GM21528 (cell line): Measurements from ENCODE around the gene TNFRSF11A.

Experiments
- ATAC-seq: cut with Tn5 transposase; IDR thresholded peaks from one replicate; pipeline ENCODE4 v1.9.1; 2021; ENCODE audit warnings: mild to moderate bottlenecking, moderate library complexity; ENCODE audit not compliant: unreplicated experiment, low FRiP score

The TNFRSF11A gene

GRCh38 chr18:62341473-62341872 is 16.4 kb downstream of the TNFRSF11A start:
- no peak for ATAC-seq

- ATAC-seq: no peak
Measured at GRCh38 chr18:62342884-62343283, 17.8 kb downstream of the TNFRSF11A start.

DNA sequence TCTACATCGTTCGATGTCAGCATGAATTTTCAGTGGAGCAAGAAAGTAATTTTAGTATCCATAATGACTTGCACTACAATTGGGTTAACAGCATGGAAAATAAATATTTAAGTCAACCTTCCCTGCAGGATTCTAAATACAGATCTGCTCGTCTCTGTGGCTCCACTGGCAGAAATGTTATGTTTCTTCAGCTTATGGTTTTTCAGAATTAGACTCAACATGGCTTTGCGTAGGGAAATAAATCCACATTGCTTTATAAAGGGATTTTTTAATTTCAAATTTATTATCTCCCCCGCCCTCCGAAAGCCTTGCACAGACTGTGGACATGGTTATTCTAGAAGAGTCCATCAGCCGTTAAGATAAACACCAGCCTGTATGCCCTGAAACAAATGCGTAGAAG is 18.2 kb downstream of the TNFRSF11A start:
- ATAC-seq: no peak

DNA sequence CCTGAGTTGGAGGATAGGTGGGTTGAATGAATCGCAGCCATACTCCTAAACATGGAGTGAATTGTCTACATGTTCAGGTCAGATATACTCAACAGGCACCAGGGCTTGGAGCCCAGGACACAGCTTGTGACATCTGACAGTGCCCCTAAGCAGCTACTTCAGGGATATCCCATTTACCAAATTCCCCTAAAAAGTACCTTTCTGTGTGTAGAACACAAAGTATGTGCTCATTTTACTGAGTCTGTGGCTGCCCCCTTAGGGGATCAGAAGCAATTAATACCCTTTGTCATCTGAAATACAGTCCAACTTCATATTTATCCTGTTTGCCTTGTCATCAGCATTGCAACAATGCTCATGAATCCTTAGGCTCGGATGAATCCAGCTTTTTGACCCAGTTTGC is 20.8 kb downstream of the TNFRSF11A start:
- no peak for ATAC-seq

DNA sequence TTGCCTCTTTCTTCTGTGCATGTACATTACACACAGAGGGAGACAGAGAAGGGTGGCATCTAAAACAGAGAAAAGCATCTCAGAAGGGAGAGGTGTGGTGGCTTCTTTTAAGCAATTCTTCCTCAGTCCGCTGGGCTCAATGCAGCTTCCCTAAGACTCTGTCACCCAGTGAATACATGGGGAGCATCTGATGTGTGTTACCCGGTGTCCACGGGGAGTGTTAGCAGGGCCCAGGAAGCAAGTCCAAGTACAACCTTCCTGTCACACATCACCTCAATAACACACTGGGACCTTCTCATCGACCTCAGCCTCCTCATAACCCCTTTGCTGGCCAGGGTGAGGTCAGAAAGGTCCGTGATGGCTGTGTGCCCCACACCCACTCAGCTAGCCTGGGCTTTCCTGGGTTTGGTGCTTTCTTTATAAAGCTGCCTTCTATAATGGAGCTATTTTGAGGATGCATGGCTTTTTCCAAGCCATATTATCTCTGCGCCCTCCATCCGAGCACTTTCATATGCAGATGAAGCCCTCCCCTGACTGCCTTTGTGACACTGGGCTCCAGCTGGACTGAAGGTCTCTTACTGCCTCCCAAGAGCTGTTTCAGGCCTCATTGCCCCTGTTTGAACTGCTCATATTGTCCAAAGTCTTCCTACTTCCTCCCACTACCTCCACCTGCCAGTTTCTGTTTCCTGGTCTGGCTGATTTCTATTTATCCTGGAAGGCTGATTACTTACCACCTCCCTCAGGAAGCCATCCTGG is 21.4 kb downstream of the TNFRSF11A start:
- ATAC-seq: no peak

- ATAC-seq: no peak
Measured at GRCh38 chr18:62347089-62347506, 22.0 kb downstream of the TNFRSF11A start.

DNA sequence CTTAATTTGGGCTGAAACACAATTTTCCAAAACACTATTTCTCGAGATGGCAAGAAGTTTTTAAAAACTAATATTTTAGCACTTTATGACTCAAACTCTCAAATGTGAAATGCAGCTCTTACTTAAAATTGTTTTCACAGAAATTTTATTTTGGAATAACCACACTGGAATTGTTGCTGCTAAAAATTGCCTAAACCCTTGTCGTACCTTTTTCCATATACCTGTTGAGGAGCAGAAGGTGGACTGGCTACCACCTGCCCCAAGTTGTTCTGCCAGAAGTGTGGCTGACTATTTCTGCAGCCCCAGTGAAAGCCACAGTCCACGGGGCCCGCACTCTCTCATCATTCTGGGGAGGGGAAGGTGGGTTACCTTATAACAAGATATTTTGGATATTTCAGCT is 23.4 kb downstream of the TNFRSF11A start:
- ATAC-seq: no peak

DNA sequence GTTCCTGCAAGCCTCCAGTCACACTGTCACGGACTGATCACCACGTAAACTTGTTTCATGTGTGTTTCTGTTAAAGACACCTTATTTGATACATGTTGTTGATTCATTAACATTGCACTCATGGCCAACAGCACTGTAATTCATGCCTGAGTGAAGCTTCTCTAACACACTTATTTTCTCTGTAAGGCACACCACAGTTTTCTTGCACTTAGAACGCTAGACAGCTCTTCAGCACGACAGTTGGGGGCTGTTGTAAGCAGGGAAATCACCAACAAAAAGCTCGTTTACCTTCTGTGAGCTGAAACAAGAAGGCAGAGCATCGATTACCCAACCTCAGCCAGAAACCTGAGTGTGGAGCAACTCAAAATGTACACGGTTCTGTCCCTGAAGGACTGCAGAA is 28.1 kb downstream of the TNFRSF11A start:
- ATAC-seq: no peak

GRCh38 chr18:62354151-62354550 is 29.0 kb downstream of the TNFRSF11A start:
- no peak for ATAC-seq

DNA sequence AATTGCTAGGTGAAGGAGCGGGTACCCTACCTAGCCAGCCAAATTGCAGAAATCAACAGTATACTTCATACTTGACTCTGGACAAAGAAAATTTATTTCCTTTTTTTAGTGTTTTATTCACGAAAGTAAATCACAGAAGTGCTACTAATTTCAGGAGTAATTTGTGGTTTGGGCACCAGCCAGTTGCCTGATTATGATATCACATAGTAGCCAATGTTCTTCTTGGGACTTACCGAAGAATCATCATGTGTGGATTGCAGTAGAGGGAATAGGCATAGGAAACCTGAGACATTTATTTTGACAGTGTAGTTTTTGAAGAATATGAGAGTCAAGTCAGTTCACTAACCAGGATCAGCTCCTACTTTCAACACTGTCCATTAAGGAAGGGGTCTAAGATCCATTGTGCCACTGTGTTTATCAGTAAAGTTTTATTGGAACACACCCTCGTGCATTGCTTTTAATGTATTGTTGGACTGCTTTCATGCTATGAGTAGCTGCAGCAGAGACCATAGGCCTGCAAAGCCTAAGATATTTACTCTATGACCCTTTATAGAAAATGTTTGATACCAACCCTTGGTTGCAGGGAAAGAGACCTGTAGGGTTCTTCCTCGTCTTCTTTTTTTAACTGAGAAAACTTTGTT is 32.1 kb downstream of the TNFRSF11A start:
- no peak for ATAC-seq

GRCh38 chr18:62360805-62361204 is 35.7 kb downstream of the TNFRSF11A start:
- no peak for ATAC-seq

DNA sequence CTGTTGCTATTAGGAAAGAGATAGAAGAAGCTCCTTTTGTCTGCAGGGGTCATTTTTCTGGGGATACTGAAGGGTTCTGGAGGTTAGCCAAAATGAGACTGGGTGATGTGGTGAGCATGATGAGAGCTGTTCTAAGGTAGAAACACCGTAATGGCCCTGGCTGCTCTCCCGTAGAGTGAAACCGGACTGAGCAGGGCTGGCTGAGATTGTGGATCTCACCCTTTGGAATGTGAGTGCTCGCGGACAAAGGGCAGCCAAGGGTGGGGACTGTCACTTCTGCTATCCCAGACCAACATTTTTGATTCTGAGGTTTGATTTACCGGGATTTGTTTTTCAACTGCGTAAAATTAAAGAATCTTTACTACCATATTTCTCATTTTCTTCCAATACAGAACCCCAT is 36.2 kb downstream of the TNFRSF11A start:
- ATAC-seq: no peak

DNA sequence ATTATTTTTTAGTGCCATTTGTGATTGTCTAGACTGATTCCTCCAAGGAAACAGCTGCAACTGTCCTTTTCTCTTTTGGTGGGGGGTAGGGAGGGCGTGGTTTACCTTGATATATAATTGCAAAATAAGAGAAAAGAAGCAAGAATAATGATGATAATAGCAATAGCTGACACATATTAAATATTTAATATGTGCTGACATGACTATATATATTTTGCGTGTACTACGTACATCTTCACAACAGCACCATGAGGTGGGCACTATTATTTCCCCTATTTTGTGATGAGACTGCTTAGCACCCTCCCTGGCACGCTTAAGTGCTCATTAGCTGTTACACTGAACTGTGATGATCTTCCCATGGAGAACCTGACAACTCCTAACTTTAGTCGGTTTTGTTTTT is 39.4 kb downstream of the TNFRSF11A start:
- no peak for ATAC-seq

DNA sequence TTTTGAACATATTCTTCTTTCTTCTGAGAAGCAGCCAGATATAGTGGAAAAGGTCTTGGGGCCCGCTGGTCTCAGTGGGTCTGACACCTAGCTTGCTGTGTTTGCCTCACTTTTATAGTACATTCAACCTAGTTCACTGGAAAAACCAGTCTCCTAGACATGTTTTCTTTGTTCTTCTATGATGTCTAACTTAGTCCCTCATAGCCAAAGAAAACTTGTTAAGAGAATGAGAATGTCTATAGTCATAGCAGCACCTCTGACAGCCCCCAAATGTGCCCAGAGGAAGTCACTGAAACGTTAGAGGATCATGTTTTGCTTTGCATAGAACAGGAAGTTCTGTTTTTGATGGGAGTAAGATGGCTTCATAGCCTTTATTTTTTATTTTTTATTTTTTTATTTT is 40.3 kb downstream of the TNFRSF11A start:
- ATAC-seq: no peak

- ATAC-seq: no peak
Measured at GRCh38 chr18:62366992-62367391, 41.9 kb downstream of the TNFRSF11A start.

GRCh38 chr18:62368100-62368499 is 43.0 kb downstream of the TNFRSF11A start:
- ATAC-seq: peak; percentile 69

- ATAC-seq: no peak
Measured at GRCh38 chr18:62369129-62369644, 44.1 kb downstream of the TNFRSF11A start.

DNA sequence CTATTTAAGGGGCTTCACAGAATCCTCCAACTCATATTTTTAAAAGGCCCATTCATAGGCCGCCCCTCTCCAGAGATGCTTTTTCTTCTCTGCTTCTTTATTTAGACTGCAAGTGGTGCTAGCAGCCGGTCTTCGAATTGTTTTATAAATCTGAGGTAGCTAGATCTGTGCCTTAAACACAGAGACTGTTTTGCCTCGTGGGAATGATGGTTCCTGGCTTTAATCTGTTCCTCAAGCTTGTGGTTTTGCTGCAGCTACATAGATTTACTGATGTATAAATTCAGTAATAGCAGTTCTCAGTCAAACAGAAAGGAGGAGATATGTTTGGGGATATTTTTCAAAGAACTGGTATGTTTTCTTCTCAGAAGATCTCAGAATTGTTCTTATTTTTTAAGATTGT is 45.3 kb downstream of the TNFRSF11A start:
- no peak for ATAC-seq

DNA sequence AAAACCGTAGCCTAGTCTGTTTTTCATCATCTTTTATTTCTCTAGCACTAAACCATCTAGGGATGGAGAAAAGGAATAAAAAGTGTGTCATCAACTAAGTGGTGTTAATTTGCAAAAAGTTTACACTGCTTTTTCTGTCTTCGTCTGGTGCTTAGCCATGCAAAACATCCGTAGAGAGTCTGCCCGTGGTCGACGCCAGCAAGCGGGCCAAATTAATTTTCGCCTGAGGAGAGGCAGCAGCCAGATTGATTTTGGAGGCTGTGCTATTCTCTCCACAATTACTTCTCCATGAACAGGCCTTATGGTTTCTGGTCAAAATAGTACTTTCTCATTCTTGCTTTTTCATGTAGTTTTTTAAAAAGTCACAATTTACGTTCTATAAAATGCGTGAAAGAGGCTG is 46.3 kb downstream of the TNFRSF11A start:
- ATAC-seq: no peak

- peak; percentile 66 for ATAC-seq
Measured at GRCh38 chr18:62372156-62372555, 47.0 kb downstream of the TNFRSF11A start.

GRCh38 chr18:62372882-62373281 is 47.8 kb downstream of the TNFRSF11A start:
- no peak for ATAC-seq

GRCh38 chr18:62374410-62374965 is 49.4 kb downstream of the TNFRSF11A start:
- no peak for ATAC-seq
